ENCODE results near the gene AKAP8. TPM values are rescaled to one million over a fixed set of nuclear protein-coding genes. Genes with fewer than 3 reads are reported as not detected.

AKAP8 gene
- total RNA-seq, 1 donor from 2014 or later, result 37.0 TPM

- Mint-ChIP-seq H3K4me1 (ENCODE audit: unreplicated experiment) (no peaks in the 10 kb centered on the region), H3K36me3 (peaks cover 17% of the 10 kb centered on the region), H3K27me3 (no peaks in the 10 kb centered on the region), H3K27ac (no peak overlapping the region), H3K4me3 (no peak overlapping the region), H3K9me3 (no peaks in the 10 kb centered on the region)
- no peak for TF ChIP-seq CTCF (conservative IDR thresholded peaks at IDR 0.05)
- DNase-seq (ENCODE audit: extremely low spot score, unreplicated experiment), result no peak
Observed at GRCh38 chr19:15424692-15425272, 45.2 kb upstream of the AKAP8 start.

- H3K27me3 Mint-ChIP-seq, result no peaks in the 10 kb centered on the region
- no peak overlapping the region for H3K4me3 Mint-ChIP-seq
- no peaks in the 10 kb centered on the region for H3K9me3 Mint-ChIP-seq
- no peak overlapping the region for H3K27ac Mint-ChIP-seq
- no peaks in the 10 kb centered on the region for H3K4me1 Mint-ChIP-seq (ENCODE audit: unreplicated experiment)
- peaks cover 17% of the 10 kb centered on the region for H3K36me3 Mint-ChIP-seq
- no peak for TF ChIP-seq CTCF (conservative IDR thresholded peaks at IDR 0.05)
- no peak for DNase-seq (ENCODE audit: extremely low spot score, unreplicated experiment)
Observed at GRCh38 chr19:15424121-15424520, 44.5 kb upstream of the AKAP8 start.

GRCh38 chr19:15423130-15423529 is 43.5 kb upstream of the AKAP8 start:
- peaks cover under 1% of the 10 kb centered on the region for H3K4me1 Mint-ChIP-seq (ENCODE audit: unreplicated experiment)

GRCh38 chr19:15422296-15423075 is 42.9 kb upstream of the AKAP8 start:
- TF ChIP-seq CTCF (conservative IDR thresholded peaks at IDR 0.05), result no peak
- H3K36me3 Mint-ChIP-seq, result peaks cover 23% of the 10 kb centered on the region
- peaks cover 4% of the 10 kb centered on the region for H3K4me1 Mint-ChIP-seq (ENCODE audit: unreplicated experiment)
- DNase-seq (ENCODE audit: extremely low spot score, unreplicated experiment), result no peak
- H3K4me3 Mint-ChIP-seq, result no peak overlapping the region
- no peaks in the 10 kb centered on the region for H3K27me3 Mint-ChIP-seq
- H3K9me3 Mint-ChIP-seq, result no peaks in the 10 kb centered on the region
- no peak overlapping the region for H3K27ac Mint-ChIP-seq

More at GRCh38 chr19:15423130-15423529, 43.5 kb upstream of the AKAP8 start:
- no peak overlapping the region for H3K27ac Mint-ChIP-seq
- H3K36me3 Mint-ChIP-seq, result peaks cover 21% of the 10 kb centered on the region
- H3K9me3 Mint-ChIP-seq, result no peaks in the 10 kb centered on the region
- TF ChIP-seq CTCF (conservative IDR thresholded peaks at IDR 0.05), result no peak
- H3K4me3 Mint-ChIP-seq, result no peak overlapping the region
- no peak for DNase-seq (ENCODE audit: extremely low spot score, unreplicated experiment)
- H3K27me3 Mint-ChIP-seq, result no peaks in the 10 kb centered on the region

- Mint-ChIP-seq H3K4me3 (no peak overlapping the region), H3K27me3 (no peaks in the 10 kb centered on the region), H3K4me1 (ENCODE audit: unreplicated experiment) (peaks cover 9% of the 10 kb centered on the region), H3K9me3 (no peaks in the 10 kb centered on the region), H3K27ac (no peak overlapping the region), H3K36me3 (peaks cover 24% of the 10 kb centered on the region)
- DNase-seq (ENCODE audit: extremely low spot score, unreplicated experiment), result no peak
- no peak for TF ChIP-seq CTCF (conservative IDR thresholded peaks at IDR 0.05)
Observed at GRCh38 chr19:15421721-15422260, 42.2 kb upstream of the AKAP8 start.
